Measurements from ENCODE around the gene L1CAM. TPM values are rescaled to one million over a fixed set of nuclear protein-coding genes. Genes with fewer than 3 reads are reported as not detected.

Gene L1CAM
- total RNA-seq, 1 experiment from 2014 or later = 819 TPM

GRCh38 chrX:153871451-153871850, 14.5 kb downstream of the L1CAM start:
- Histone ChIP-seq H3K36me3 (ENCODE audit: control insufficient read depth, insufficient read depth, low read length) (no peaks in the 10 kb centered on the region; the same call in 1 of the 2 replicates), H3K27ac (ENCODE audit: low read length) (no peak overlapping the region), H3K4me3 (ENCODE audit: low read depth in 2 of 2, low read length in 2 of 2) (no peak overlapping the region), H3K4me1 (ENCODE audit: control insufficient read depth, insufficient read depth, low read length) (peaks cover 14% of the 10 kb centered on the region), H3K9me3 (ENCODE audit: control insufficient read depth, insufficient read depth, low read depth, low read length) (no peaks in the 10 kb centered on the region), H3K27me3 (ENCODE audit: control insufficient read depth, insufficient read depth, low read length) (no peaks in the 10 kb centered on the region)
- TF ChIP-seq POLR2AphosphoS5 (IDR thresholded peaks at IDR 0.05; ENCODE audit: low read depth, low read length) = no peak
- ATAC-seq (no peak), DNase-seq (ENCODE audit: low read depth, low spot score) (no peak)
- ChIA-PET POLR2A (no interaction called here), CTCF (no interaction called here)
- in situ Hi-C loops (cut with HindIII; ENCODE audit: low pct_unique_long_range_greater_than_20kb, low sequenced_read_pairs) (no loop called here), intact Hi-C loops (cut with micrococcal nuclease; ENCODE audit: unreplicated experiment) (no loop called here)
- BruUV-seq (replicated peaks) = no TSS peak

GRCh38 chrX:153870791-153871360, 15.1 kb downstream of the L1CAM start:
- no peaks in the 10 kb centered on the region for H3K9me3 ChIP-seq (ENCODE audit: control insufficient read depth, insufficient read depth, low read depth, low read length)
- POLR2A ChIA-PET = no interaction called here
- no peaks in the 10 kb centered on the region; the same call in 1 of the 2 replicates for H3K36me3 ChIP-seq (ENCODE audit: control insufficient read depth, insufficient read depth, low read length)
- TF ChIP-seq SIN3A (IDR thresholded peaks at IDR 0.05; ENCODE audit: borderline replicate concordance, insufficient read depth, low read depth, low read length) = no peak
- TF ChIP-seq REST (IDR thresholded peaks at IDR 0.05; ENCODE audit: insufficient read depth in 1 of 2, low read depth in 2 of 2, low read length in 1 of 2) = no peak
- no peak for TF ChIP-seq TCF7L2 (IDR thresholded peaks at IDR 0.05; ENCODE audit: low read depth, low read length)
- no peak for TF ChIP-seq CTCF (IDR thresholded peaks at IDR 0.05)
- TF ChIP-seq POLR2AphosphoS5 (IDR thresholded peaks at IDR 0.05; ENCODE audit: low read depth, low read length) = no peak
- CTCF ChIA-PET = no interaction called here
- DNase-seq (ENCODE audit: low read depth, low spot score) = no peak
- BruUV-seq (replicated peaks) = no TSS peak
- H3K4me1 ChIP-seq (ENCODE audit: control insufficient read depth, insufficient read depth, low read length) = peaks cover 14% of the 10 kb centered on the region
- no peak for ATAC-seq
- H3K27ac ChIP-seq (ENCODE audit: low read length) = no peak overlapping the region
- in situ Hi-C loops (cut with HindIII; ENCODE audit: low pct_unique_long_range_greater_than_20kb, low sequenced_read_pairs) = no loop called here
- intact Hi-C loops (cut with micrococcal nuclease; ENCODE audit: unreplicated experiment) = no loop called here
- no peak overlapping the region for H3K4me3 ChIP-seq (ENCODE audit: low read depth in 2 of 2, low read length in 2 of 2)
- no peaks in the 10 kb centered on the region for H3K27me3 ChIP-seq (ENCODE audit: control insufficient read depth, insufficient read depth, low read length)

GRCh38 chrX:153870288-153870690, 15.7 kb downstream of the L1CAM start:
- intact Hi-C loops (cut with micrococcal nuclease; ENCODE audit: unreplicated experiment) = no loop called here
- POLR2A ChIA-PET = no interaction called here

More at GRCh38 chrX:153870288-153870690, 15.7 kb downstream of the L1CAM start:
- DNase-seq (ENCODE audit: low read depth, low spot score) (no peak), ATAC-seq (no peak)
- Histone ChIP-seq H3K4me3 (ENCODE audit: low read depth in 2 of 2, low read length in 2 of 2) (no peak overlapping the region), H3K36me3 (ENCODE audit: control insufficient read depth, insufficient read depth, low read length) (no peaks in the 10 kb centered on the region; the same call in 1 of the 2 replicates), H3K27ac (ENCODE audit: low read length) (no peak overlapping the region), H3K4me1 (ENCODE audit: control insufficient read depth, insufficient read depth, low read length) (peaks cover 14% of the 10 kb centered on the region), H3K27me3 (ENCODE audit: control insufficient read depth, insufficient read depth, low read length) (no peaks in the 10 kb centered on the region), H3K9me3 (ENCODE audit: control insufficient read depth, insufficient read depth, low read depth, low read length) (no peaks in the 10 kb centered on the region)
- in situ Hi-C loops (cut with HindIII; ENCODE audit: low pct_unique_long_range_greater_than_20kb, low sequenced_read_pairs) = no loop called here
- CTCF ChIA-PET = no interaction called here
- BruUV-seq (replicated peaks) = no TSS peak
- no peak for TF ChIP-seq CTCF (IDR thresholded peaks at IDR 0.05)

Measured in Panc1 (cell line).